Activated gamma-delta T cell (primary cell): ENCODE measurements around the gene DNAJC11.
A peak's percentile ranks its signal among the peaks of the same experiment; 100 is the strongest.
"Not testable (repeated sequence)": the region's sequence is repeated elsewhere in the genome, so short reads cannot be mapped to it uniquely, and the experiment has no call there.

Experiments
- DNase-seq: peaks from one replicate; lab custom pipeline; 2025; lab: John Stamatoyannopoulos, UW
- total RNA-seq, 2 donors: gene quantifications; one replicate each; lab custom pipeline; 2026; lab: John Stamatoyannopoulos, UW

DNAJC11 gene
- total RNA-seq: 63.5 to 77.3 reads per million in 2 donors

GRCh38 chr1:6701437-6702153 is at the start of gene DNAJC11:
Gene DNAJC11, minus strand, starts transcription at chr1:6701816. Its CDS starts 16 bp downstream, at chr1:6701800.
- DNase-seq: peak; percentile 83

- DNase-seq: no peak
Observed at GRCh38 chr1:6750490-6750889, 48.9 kb upstream of the DNAJC11 start.

GRCh38 chr1:6747674-6748073 is 46.1 kb upstream of the DNAJC11 start:
- no peak for DNase-seq

GRCh38 chr1:6745073-6745472 is 43.5 kb upstream of the DNAJC11 start:
- no peak for DNase-seq

- DNase-seq: no peak
Observed at GRCh38 chr1:6743189-6744101, 41.8 kb upstream of the DNAJC11 start.

- DNase-seq: not testable (repeated sequence)
Observed at GRCh38 chr1:6742676-6743188, 41.1 kb upstream of the DNAJC11 start.

GRCh38 chr1:6738987-6739676 is 37.5 kb upstream of the DNAJC11 start:
- DNase-seq: no peak

GRCh38 chr1:6732942-6733341 is 31.3 kb upstream of the DNAJC11 start:
- no peak for DNase-seq

GRCh38 chr1:6731905-6732304 is 30.3 kb upstream of the DNAJC11 start:
- DNase-seq: no peak

GRCh38 chr1:6730880-6731279 is 29.3 kb upstream of the DNAJC11 start:
- no peak for DNase-seq

- DNase-seq: no peak
Observed at GRCh38 chr1:6730473-6730872, 28.9 kb upstream of the DNAJC11 start.

- DNase-seq: no peak
Observed at GRCh38 chr1:6727535-6727934, 25.9 kb upstream of the DNAJC11 start.

GRCh38 chr1:6726253-6726652 is 24.6 kb upstream of the DNAJC11 start:
- DNase-seq: no peak

GRCh38 chr1:6724517-6725141 is 23.0 kb upstream of the DNAJC11 start:
- DNase-seq: no peak

GRCh38 chr1:6723621-6724428 is 22.2 kb upstream of the DNAJC11 start:
- DNase-seq: no peak

GRCh38 chr1:6711174-6711573 is 9.6 kb upstream of the DNAJC11 start:
- DNase-seq: no peak

- DNase-seq: no peak
Observed at GRCh38 chr1:6704746-6705145, 3.1 kb upstream of the DNAJC11 start.

GRCh38 chr1:6703016-6703415 is 1.4 kb upstream of the DNAJC11 start:
- no peak for DNase-seq

- DNase-seq: no peak
Observed at GRCh38 chr1:6700853-6701436, 671 bp downstream of the DNAJC11 start.

GRCh38 chr1:6699915-6700314 is 1.7 kb downstream of the DNAJC11 start:
- DNase-seq: not testable (repeated sequence)
